HG03565 (cell line): ENCODE measurements around the gene POU2AF3.
"Not testable (repeated sequence)": the region's sequence is repeated elsewhere in the genome, so short reads cannot be mapped to it uniquely, and the experiment has no call there.

Experiments used
- ATAC-seq: cut with Tn5 transposase; IDR thresholded peaks from one replicate; pipeline ENCODE4 v1.9.1; 2021; ENCODE audit warnings: mild to moderate bottlenecking, moderate library complexity; ENCODE audit not compliant: unreplicated experiment

The POU2AF3 gene

GRCh38 chr11:111298413-111299100 lies at the start of gene POU2AF3:
Gene POU2AF3 (plus strand): TSS chr11:111298546. CDS start chr11:111298582, 36 bp downstream.
- no peak for ATAC-seq

- ATAC-seq = no peak
Measured at GRCh38 chr11:111250936-111251335, 47.4 kb upstream of the POU2AF3 start.

GRCh38 chr11:111253131-111253530 lies 45.2 kb upstream of the POU2AF3 start:
- ATAC-seq = no peak

- no peak for ATAC-seq
Measured at GRCh38 chr11:111253630-111254029, 44.7 kb upstream of the POU2AF3 start.

GRCh38 chr11:111258046-111258445 lies 40.3 kb upstream of the POU2AF3 start:
- ATAC-seq = no peak

GRCh38 chr11:111259896-111260295 lies 38.5 kb upstream of the POU2AF3 start:
- no peak for ATAC-seq

GRCh38 chr11:111260811-111261210 lies 37.5 kb upstream of the POU2AF3 start:
- no peak for ATAC-seq

- no peak for ATAC-seq
Measured at GRCh38 chr11:111264646-111265045, 33.7 kb upstream of the POU2AF3 start.

GRCh38 chr11:111265421-111265820 lies 32.9 kb upstream of the POU2AF3 start:
- no peak for ATAC-seq

GRCh38 chr11:111268303-111268702 lies 30.0 kb upstream of the POU2AF3 start:
- not testable (repeated sequence) for ATAC-seq

GRCh38 chr11:111269146-111269868 lies 29.0 kb upstream of the POU2AF3 start:
- no peak for ATAC-seq

GRCh38 chr11:111272420-111272819 lies 25.9 kb upstream of the POU2AF3 start:
- ATAC-seq = no peak

- no peak for ATAC-seq
Measured at GRCh38 chr11:111282562-111283075, 15.7 kb upstream of the POU2AF3 start.

GRCh38 chr11:111283945-111284481 lies 14.3 kb upstream of the POU2AF3 start:
- no peak for ATAC-seq

GRCh38 chr11:111285189-111286091 lies 12.9 kb upstream of the POU2AF3 start:
- ATAC-seq = no peak

GRCh38 chr11:111291764-111292163 lies 6.6 kb upstream of the POU2AF3 start:
- no peak for ATAC-seq

- ATAC-seq = not testable (repeated sequence)
Measured at GRCh38 chr11:111292408-111292807, 5.9 kb upstream of the POU2AF3 start.

- ATAC-seq = no peak
Measured at GRCh38 chr11:111296196-111296595, 2.1 kb upstream of the POU2AF3 start.

GRCh38 chr11:111297696-111298095 lies 650 bp upstream of the POU2AF3 start:
- ATAC-seq = no peak

- ATAC-seq = no peak
Measured at GRCh38 chr11:111299101-111300026, 1.0 kb downstream of the POU2AF3 start.
